ELR (cell line): ENCODE data around the gene SLC25A51.
A peak's percentile ranks its signal among the peaks of the same experiment; 100 is the strongest.

Source experiments
- DNase-seq: peaks from one replicate; pipeline ENCODE4 v3.0.0-alpha.2; 2015; ENCODE audit warnings: low read depth

SLC25A51 gene, protein sequence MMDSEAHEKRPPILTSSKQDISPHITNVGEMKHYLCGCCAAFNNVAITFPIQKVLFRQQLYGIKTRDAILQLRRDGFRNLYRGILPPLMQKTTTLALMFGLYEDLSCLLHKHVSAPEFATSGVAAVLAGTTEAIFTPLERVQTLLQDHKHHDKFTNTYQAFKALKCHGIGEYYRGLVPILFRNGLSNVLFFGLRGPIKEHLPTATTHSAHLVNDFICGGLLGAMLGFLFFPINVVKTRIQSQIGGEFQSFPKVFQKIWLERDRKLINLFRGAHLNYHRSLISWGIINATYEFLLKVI

DNA sequence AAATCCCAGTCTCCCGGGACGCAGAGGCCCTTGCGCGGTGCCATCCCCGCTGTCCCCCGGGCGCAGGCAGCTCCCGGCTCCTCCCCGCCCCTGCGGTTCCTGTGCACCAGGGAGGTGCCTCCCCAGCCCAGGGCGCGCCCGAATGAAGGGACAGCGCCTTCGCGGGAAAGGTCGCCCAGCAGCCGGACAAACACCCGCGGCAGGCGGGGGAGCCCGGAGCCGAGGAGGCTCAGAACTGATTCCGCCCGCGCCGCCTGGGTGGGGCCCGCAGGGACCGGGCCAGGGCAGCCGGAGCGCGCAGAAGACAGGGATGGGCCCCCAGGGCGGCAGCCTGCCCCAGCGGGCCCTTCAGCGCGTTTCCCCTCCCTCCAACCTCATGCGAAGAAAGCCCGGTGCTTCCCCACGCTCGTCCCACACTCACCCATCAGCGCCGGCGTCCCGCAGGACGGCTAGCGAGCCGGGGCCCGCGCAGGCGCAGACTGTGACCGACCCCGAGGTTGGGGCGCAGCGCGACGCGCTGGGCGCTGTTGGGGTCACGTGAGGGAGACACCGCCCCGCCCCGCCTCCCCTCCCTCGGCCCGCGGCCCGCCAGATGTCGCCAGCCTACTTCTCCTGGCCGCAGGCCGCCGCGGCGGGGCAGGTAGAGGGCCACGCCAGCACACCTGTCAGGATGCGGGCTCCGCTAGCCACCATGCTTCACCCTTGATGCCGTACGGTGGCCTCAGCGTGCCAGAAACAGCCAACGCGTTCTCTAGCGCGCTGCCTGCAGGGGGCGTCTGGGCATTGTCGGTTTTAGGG lies at the start of gene SLC25A51:
SLC25A51 (minus strand) TSS at position 481 of the 798 bp plus-strand sequence. CDS start 15,577 bp downstream, outside the sequence.
- peak; percentile 90 for DNase-seq

DNA sequence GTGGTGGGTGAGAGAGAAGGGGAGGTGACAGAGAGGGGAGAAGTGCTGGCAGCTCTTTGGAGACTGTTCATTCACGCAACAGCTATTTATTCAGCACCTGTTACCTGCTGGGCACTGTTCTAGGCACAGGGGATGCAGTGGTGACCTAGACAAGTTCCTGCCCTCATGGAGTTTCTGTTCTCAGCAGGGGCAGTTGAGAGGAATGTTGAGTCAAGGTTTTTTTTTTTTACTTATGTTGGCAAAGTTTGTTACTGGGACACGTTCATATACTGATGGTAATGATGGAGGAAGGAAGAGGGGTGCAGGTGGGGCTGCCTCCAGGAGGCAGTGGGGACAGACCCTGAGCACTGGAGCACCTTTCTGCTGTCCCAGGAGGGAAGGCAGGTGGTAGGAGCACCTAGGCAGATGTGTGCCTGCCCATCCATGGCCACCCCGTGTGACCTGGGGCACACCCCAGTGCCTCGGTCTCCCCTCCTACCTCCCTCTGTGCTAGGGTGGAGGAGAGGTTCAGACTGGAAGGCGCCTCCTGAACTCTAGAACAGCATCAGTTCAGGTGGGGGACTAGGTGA lies 49.4 kb upstream of the SLC25A51 start:
- DNase-seq: no peak

DNA sequence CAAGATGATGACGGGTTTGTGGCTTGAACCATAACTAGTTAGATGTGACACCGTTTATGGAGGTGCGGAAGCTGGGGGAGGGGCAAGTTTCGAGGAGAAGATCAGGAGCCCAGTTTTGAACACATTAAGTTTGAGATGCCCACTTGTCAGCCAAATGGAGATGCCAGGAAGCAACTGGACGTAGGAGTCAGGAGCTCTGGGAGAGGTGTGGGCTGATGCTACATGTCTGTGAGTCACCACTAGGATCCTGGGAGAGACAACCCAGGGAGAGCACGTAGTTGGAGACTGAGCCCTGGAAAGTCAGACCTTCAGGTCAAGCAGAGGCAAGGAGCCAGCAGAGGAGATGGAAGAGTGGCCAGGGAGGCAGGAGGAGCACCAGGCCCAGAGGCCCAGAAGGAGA lies 48.8 kb upstream of the SLC25A51 start:
- peak; percentile 88 for DNase-seq

DNA sequence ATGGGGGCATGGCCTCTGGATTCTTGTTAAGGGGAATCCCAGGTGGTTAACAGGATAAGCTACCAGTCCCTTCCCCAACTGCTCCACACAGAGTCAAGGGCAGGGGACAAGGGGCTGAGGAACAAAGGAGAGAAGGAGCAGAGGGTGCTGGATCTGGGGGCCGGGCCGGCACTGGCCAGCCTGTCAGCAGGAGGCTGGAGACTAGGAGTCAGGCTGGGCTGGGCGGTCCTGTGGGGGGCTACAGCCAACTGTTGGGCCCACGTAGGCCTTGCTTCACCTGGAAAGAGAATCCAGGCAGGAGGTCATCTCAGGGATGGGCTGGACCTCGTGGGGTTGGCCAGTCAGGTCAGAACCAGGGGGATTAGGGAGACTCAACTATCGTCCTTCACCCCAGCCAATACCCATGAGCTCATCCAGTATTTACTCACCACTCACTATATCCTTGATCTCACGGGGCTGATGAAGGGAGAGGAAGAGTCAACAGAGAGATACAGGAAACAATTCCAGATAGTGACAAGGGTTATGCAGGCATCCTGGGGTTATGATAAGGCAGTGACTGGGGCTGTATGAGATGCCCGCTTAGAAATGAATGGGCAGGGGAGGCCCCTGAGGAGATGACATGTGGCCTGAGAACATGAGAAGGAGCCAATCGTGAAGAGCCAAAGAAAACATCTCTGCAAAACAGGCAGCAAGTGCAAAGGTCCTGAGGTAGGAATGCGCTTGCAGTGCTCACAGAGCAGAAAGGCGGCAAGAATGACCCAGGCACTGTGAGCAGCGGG lies 47.9 kb upstream of the SLC25A51 start:
- no peak for DNase-seq

DNA sequence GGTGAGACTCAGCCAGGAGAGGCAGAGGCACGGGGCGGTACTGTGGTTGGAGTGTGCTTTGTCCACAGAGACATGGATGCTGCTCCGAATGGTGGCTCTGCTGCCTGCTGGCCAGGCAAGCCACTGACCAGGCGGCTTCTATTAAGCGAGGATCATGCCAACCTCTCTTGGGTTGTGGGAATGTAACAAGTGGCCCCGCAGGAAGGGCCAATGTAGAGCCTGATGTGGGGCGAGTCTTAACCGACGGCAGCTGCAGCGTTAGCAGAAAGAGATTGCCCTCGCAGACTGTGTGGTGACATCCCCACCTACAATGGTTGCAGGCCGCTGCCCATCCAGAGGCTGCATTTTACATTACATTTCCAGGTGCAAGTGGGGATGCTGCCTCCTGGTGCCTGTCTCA lies 46.6 kb upstream of the SLC25A51 start:
- no peak for DNase-seq

DNA sequence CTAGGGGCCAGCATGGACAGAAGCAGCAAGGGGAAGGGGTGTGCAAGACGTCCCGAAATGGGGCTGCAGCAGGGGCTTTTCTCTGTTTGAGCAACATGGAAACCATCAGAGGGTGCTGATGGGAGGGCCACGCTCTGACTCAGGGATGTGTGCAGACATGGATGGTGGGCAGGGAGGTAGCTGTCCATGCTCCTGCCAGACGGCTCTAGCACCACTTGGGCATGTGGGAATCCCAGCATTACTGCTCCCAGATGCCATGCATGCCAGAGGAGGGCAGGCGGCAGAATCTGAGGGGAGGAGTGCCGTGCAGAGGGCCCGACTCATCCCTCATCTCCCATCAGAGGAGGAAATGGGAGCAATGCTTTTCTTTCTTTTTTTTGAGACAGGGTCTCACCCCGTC lies 45.6 kb upstream of the SLC25A51 start:
- no peak for DNase-seq

DNA sequence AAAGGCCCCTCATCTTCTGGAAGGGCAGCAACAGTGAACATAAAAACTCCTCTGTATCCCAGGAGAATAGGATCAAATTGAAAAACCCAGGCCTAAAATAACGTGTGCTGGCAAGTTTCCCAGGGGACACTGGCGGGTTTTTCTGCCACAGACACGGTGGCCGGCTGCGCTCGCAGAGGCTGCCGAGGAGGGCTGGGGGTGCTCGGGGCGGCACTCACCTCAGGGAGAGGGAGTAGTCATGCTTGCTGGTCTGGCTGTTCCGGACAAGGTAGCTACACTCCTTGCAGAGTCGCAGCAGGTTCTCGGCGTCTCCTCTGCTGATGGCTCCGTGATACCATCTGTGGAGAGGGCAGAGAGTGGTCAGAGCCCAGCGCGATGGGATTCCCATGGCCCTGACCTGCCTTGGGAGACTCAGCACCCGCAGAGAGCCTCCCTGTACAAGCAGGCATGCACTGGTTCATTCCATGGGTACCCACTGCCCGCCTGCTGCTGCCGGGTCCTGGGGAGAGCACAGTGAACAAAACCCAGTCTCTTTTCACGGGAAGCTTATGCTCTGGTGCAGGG lies 44.6 kb upstream of the SLC25A51 start:
- DNase-seq: no peak

DNA sequence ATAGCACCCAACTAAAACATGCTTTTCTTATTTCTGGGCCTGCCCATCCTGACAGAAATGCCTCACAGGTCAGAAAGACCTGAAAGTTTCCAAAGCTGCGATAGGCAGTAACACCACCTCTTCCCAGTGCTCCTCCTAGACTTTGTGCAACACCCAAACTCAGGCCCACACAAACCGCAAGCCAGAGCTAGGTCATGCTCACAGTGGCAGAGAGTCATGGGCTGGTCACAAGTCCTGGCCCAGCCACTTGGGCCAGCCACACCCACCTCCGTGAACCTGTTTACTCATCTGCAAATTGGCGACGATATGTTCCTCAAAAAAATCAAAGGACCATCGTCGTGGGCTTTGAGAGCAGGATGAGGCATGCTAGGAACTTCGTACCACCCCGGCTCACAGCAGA lies 44.0 kb upstream of the SLC25A51 start:
- DNase-seq: no peak

DNA sequence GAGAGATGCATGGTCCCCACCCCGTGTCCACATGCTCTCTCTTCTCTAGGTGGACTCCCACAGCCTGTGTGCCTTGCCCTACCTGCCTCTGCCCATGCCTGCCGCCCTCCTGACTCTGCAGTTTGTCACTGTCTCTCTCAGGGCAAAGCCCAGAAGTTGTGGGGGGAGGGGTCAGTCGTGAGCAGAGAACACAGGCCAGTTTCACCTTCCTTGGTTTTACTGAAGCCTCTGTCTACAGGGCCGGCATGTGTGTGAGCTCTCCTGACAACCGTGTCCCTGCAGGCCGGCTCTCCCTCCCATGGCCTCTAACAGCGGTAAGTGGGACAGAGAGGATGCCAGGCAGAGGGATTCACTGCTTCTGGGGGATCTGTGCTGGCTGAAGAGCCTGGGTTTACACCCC lies 43.5 kb upstream of the SLC25A51 start:
- DNase-seq: no peak

DNA sequence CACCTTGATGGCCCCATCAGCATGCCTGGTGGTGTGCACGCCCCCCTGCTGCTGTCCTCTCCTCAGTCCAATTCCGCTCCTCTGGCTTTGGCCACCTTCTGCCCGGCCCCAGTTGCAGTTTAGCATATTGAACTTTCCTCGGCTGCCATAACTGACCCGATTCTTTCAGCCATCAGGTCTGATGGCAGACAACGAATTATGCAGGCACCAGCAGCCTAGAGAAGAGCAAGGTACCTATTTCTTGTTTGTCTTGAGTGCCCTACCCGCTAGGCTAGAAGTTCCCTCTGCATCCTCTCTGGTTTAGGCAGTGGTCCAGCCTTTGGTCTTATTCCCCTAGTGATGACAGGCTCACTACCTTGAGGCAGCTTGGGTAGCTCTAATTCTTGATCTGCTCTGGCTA lies 43.0 kb upstream of the SLC25A51 start:
- no peak for DNase-seq

DNA sequence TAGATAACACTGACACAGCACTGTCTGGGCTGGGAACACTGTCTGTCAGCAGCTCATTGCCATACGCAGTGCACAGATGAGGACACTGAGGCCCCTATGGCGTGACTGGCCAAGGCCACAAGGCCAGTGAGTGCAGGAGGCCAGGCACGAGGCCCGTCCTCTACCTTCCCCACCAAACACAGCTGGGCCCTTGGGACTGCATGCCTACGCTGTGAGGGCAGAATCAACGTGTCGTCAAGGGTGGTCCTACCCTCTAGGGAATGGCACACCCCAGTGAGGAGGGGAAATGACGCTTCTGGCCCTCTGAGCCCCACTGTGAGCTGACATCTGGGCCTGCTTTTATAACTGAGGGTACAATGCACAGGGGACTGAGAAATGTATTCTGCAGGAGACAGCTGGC lies 42.1 kb upstream of the SLC25A51 start:
- DNase-seq: no peak

DNA sequence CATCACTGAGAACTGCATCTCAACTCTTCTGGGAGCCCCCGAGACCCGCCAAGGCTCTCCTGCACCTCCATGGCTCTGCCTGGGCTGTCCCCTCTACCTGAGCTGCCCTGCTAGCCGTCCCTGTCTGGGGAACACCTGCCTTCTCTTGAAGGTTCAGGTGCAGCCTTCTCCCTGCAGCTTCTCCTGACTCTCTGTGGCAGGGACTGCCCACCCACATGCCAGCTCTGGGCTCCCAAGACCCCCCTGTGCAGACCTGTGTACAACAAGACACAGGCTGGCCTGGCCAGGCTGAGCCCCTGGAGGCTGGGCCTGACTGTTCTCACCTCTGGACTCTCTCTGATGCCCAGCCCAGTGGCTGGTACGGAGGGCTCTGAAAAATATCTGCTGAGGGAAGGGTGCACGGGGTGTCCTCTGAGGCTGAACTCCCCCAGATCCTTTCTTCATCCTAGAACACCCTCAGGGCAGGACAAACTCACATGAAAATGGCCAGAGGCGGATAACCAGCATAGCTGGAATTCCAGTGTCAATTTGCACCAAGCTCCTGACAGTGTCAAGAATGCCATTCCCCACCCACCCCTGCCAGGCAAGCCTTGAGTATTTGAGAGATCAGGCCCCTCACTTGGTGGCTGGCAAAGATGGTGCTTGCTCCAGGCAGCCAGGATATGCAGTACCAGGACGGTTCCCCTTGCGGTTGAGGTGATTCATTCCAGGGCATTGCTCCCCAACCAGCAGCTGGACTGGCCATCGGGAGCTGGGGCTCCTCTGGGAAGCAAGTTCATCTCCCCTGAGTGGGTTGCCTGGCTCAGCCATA lies 40.9 kb upstream of the SLC25A51 start:
- DNase-seq: peak; percentile 87

DNA sequence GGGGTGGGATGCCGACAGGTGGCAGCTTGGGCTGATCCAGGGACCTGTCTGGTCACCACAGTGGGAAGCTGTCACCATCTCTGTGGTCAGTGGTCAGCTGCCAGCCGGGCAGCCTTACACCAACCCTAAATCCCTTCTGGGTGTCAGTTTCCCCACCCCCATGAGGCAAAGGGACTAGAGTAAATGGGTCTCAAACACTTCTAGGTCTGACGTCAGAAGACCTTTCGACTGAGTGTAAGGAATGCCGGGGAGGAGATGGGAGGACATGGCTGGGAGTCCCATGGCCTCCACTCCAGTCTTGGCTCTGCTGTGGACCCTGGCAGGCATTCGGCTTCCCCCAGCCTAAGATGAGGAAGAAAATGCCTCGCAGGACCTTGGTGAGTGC lies 40.3 kb upstream of the SLC25A51 start:
- peak; percentile 28 for DNase-seq

DNA sequence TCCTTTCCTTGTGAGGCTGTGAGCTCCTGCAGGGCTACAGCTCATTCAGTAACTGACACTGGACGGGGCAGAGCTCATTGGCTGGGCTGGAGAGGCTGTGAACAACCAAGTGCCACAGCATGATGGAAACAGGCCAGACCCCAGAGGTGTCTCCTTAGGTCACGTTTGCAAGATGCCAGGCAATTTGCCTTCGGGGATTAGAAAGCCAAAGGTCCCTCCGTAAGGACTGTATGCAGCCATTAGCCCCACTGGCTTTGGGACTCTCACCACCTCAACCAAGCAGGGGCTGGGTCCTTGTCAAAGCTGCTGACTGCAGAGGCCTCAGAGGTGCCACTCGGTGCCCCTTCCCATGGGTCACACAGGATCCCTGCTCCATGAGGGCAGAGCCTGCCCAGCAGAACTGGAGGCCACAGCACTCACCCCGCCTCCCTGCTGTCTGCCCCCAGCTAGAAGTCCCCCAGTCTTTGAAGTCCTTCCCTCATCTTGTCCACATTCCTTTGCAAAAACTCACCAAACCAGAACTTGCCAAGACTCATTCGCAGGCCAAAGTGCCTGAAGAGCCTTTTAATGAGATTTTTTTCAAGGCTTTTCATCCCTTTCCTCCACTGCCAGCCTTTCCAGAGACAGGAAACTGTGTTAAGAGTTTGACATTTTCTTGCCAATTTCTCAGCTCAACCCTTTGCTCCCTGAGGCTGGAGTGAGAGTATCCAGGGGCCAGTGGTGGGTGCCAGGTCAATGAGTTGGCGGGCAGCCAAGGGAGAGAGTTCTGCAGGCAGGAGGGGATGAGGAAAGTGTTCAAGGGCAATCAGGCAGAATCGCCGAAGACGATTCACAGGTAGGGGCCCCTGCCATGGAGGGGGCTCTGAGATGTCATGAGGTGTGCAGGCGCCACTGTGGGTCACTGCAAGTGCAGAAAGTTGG lies 39.7 kb upstream of the SLC25A51 start:
- peak; percentile 93 for DNase-seq

DNA sequence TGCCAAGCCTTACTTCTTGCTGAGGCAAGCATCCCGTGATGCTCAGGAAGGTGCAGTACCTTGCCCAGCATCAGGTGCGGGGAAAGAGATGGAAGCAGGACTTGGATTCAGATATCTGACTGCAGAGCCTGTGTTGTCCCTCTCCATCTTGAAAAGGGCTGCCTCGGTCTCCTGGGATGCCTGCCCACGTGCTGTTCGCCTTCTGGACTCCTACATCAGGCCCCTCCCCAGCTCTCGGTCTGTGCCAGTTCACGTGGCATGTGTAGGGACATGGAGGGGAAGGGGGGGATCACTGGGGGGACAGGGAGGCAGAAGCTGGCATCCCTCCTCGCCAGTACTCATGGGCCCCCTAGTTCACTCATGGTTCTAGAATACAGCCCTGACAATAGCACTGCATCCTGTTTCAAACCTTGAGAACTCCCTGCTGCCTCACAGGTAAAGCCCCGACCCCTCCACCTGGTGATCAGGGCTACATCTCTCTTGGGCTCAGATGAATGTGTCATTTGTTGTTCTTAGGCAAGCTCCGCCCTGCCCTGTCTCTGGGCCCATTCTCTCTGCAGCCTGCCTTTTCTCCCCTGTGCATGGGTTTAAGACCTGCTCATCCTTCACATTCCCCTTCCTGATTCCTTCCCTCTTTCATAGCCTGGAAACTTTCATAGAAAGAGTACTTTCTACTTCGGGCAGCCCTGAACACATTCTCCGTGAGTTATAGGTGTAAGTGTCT lies 38.9 kb upstream of the SLC25A51 start:
- DNase-seq: peak; percentile 37

DNA sequence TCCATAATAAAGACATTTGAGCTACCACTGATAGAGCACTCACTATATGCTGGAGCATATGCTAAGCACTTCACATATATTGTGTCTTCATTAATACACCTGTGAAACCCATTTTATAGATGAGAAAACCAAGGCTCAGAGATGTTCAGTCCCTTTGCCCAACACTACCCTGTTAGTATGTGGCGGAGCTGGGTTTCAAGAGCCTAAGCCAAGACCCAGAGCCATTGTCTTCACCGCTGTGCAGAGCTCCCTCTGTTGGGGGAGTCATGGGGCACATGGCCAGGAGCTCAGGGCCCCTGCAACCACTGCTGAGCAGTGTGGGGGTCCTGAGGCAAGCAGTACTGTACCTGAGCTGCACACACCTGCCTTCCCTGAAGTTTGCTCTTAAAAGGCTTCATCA lies 37.3 kb upstream of the SLC25A51 start:
- no peak for DNase-seq

DNA sequence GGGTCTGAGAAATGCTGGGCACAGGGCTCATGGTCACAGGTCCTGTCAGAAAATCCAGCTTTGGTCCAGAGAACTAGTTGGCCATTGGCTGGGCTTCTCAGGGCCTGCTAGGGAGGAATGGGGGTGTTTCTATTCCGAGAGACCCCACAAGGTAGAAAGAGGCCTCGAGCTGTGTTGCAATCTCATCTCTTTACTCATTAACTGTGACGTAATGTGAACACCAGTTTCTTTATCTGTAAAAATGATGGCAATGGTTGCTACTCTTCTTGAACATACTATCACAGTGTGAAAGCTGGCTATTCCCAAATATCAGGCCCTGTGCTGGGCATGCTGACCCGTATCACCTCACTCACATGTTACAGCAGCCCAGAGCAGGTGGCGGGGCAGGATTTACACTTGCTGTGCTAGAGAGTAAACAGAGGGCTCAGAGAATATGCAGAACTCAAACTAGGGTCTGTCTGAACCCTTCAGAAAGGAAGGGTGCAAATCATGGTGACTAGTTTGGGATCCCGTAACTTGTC lies 35.7 kb upstream of the SLC25A51 start:
- peak; percentile 40 for DNase-seq

DNA sequence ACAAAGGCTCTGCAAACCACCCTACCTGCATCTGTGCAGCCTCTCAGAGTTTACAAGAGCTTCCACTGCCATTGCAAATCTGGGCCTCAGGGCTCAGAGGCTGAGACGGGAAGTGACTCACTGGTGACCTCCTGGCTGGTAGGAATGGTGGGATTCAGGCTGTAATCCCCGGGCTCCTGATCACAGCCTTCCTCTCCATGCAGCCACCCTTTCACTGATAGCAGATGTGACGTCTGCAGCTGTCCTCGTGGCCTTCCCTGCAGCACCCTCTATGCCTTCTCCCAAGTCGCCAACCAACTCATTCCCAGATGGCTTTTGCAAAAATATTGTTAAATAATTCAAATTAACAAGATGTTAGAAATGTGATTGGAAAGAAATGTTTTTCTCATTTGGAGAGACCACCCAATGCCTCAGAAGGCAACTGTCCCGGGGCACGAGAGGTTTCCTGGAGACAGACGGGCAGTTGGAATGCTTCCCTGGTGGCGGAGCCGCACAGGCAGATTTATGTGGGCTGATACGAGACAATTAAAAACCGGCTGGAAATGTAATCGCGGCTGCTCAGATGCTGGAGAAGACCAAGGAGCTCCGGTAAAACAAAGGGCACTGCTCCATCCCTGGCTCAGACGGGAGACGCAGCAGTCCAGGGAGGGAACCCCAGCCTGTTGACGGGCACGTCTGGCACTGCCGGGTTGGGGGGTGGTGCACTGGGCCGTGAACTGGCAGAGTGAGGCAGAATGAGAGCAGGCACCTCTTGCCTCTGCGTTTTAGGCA lies 34.4 kb upstream of the SLC25A51 start:
- peak; percentile 96 for DNase-seq
